Tibial artery (tissue), 4 donors: ENCODE results near the gene UBQLN2.
A peak's percentile ranks its signal among the peaks of the same experiment; 100 is the strongest.
"Not testable (repeated sequence)": the region's sequence is repeated elsewhere in the genome, so short reads cannot be mapped to it uniquely, and the experiment has no call there.

ENCODE experiments used
- DNase-seq, 2 donors: peaks; one replicate each; pipeline ENCODE4 v3.0.0-alpha.2; 2019
- H3K27ac ChIP-seq, 2 donors: fragments of 200-600 bp; sonication (generic) in 1 of 2; 1 replicate in 1 of 2; 2 replicates in 1 of 2; pipeline ENCODE4 v1.5.1; 2018 to 2019; ENCODE audit warnings: mild to moderate bottlenecking in 1 of 2
- H3K27me3 ChIP-seq, 2 donors: fragments of 200-600 bp; sonication (generic) in 1 of 2; one replicate each; pipeline versions ENCODE4 v1.5.1 to v1.6.0; 2016 to 2019
- H3K36me3 ChIP-seq, 3 donors: fragments of 200-600 bp; sonication (generic) in 2 of 3; one replicate each; pipeline ENCODE4 v1.5.1; 2016 to 2019; ENCODE audit warnings: mild to moderate bottlenecking in 2 of 3
- H3K4me1 ChIP-seq, 4 donors: fragments of 200-600 bp; sonication (generic) in 2 of 4; 1 replicate in 3 of 4; 2 replicates in 1 of 4; pipeline ENCODE4 v1.5.1; 2016 to 2019
- H3K4me3 ChIP-seq, 2 donors: fragments of 200-600 bp; sonication (generic) in 1 of 2; 1 replicate in 1 of 2; 2 replicates in 1 of 2; pipeline ENCODE4 v1.5.1; 2018 to 2019; ENCODE audit warnings: mild to moderate bottlenecking in 2 of 2
- H3K9me3 ChIP-seq, 3 donors: fragments of 200-600 bp; sonication (generic) in 1 of 3; one replicate each; pipeline ENCODE4 v1.5.1; 2016 to 2019
- CTCF ChIP-seq, 2 experiments: fragments of 200-600 bp in 1 of 2; fragments of 450-650 bp in 1 of 2; IDR thresholded peaks; one replicate each; pipeline ENCODE4 v1.5.1; 2017 to 2019; ENCODE audit warnings: antibody characterized with exemption in 2 of 2, mild to moderate bottlenecking in 1 of 2, moderate library complexity in 1 of 2
- intact Hi-C: fragments of 100-400 bp; cut with DNase I; formaldehyde crosslinking; loops from one replicate; pipeline ENCODE4 v1.15.0; 2023; ENCODE audit warnings: low total_unique reads

UBQLN2 gene

GRCh38 chrX:56563231-56564161 lies at the start of gene UBQLN2:
UBQLN2 (plus strand) TSS chrX:56563627; CDS start chrX:56563874, 247 bp downstream.
- peak within 1 kb of the TSS; percentile 59 to 80 for H3K4me3 ChIP-seq
- DNase-seq, result peak; percentile 74 to 87
- no peaks in the 10 kb centered on the region for H3K36me3 ChIP-seq
- no peak for TF ChIP-seq CTCF (IDR thresholded peaks at IDR 0.05)
- no peaks in the 10 kb centered on the region for H3K9me3 ChIP-seq
- peak within 1 kb of the TSS; percentile 93 to 100 for H3K27ac ChIP-seq
- H3K4me1 ChIP-seq, result peaks cover 0 to 31% (median 3%) of the 10 kb centered on the region in 4 donors
- intact Hi-C loops, result no loop called here
- no peaks in the 10 kb centered on the region for H3K27me3 ChIP-seq

- H3K4me1 ChIP-seq, result no peaks in the 10 kb centered on the region
- H3K27ac ChIP-seq, result no peak overlapping the region
- intact Hi-C loops, result no loop called here
- H3K27me3 ChIP-seq, result no peaks in the 10 kb centered on the region
- H3K36me3 ChIP-seq, result no peaks in the 10 kb centered on the region
- H3K9me3 ChIP-seq, result no peaks in the 10 kb centered on the region
- no peak for DNase-seq
- H3K4me3 ChIP-seq, result no peak overlapping the region
- TF ChIP-seq CTCF (IDR thresholded peaks at IDR 0.05), result no peak
Observed at GRCh38 chrX:56519642-56520041, 43.8 kb upstream of the UBQLN2 start.

- H3K4me3 ChIP-seq, H3K27me3 ChIP-seq, DNase-seq, H3K27ac ChIP-seq, H3K36me3 ChIP-seq, intact Hi-C loops, H3K4me1 ChIP-seq, H3K9me3 ChIP-seq: not testable (repeated sequence)
Observed at GRCh38 chrX:56529482-56530007, 33.9 kb upstream of the UBQLN2 start.

GRCh38 chrX:56530011-56530410 lies 33.4 kb upstream of the UBQLN2 start:
- Histone ChIP-seq H3K27ac (no peak overlapping the region), H3K4me3 (no peak overlapping the region), H3K36me3 (no peaks in the 10 kb centered on the region), H3K9me3 (no peaks in the 10 kb centered on the region), H3K27me3 (no peaks in the 10 kb centered on the region), H3K4me1 (no peaks in the 10 kb centered on the region)
- intact Hi-C loops, result no loop called here
- DNase-seq, result no peak
- no peak for TF ChIP-seq CTCF (IDR thresholded peaks at IDR 0.05)

GRCh38 chrX:56550667-56551066 lies 12.8 kb upstream of the UBQLN2 start:
- TF ChIP-seq CTCF (IDR thresholded peaks at IDR 0.05), result no peak
- Histone ChIP-seq H3K4me1 (no peaks in the 10 kb centered on the region), H3K27me3 (no peaks in the 10 kb centered on the region), H3K9me3 (peaks cover 0 to 8% (median under 1%) of the 10 kb centered on the region in 3 donors), H3K27ac (no peak overlapping the region), H3K36me3 (no peaks in the 10 kb centered on the region), H3K4me3 (no peak overlapping the region)
- no peak for DNase-seq
- intact Hi-C loops, result no loop called here

GRCh38 chrX:56554870-56555269 lies 8.6 kb upstream of the UBQLN2 start:
- Histone ChIP-seq H3K36me3 (no peaks in the 10 kb centered on the region), H3K4me3 (no peak overlapping the region), H3K9me3 (no peaks in the 10 kb centered on the region), H3K4me1 (no peaks in the 10 kb centered on the region), H3K27me3 (no peaks in the 10 kb centered on the region), H3K27ac (no peak overlapping the region)
- no peak for DNase-seq
- TF ChIP-seq CTCF (IDR thresholded peaks at IDR 0.05), result no peak
- intact Hi-C loops, result no loop called here
